MM.1S (cell line): ENCODE results near the gene FBXL17.

ENCODE experiments used
- DNase-seq: peaks from one replicate; pipeline ENCODE4 v3.0.0-alpha.2; 2015
- H2AFZ ChIP-seq: fragments of 300-600 bp; sonication (generic); 2 replicates; pipeline ENCODE4 v1.6.0; 2016; ENCODE audit warnings: antibody characterized with exemption, low read length
- H3F3A ChIP-seq: fragments of 300-600 bp; sonication (generic); 2 replicates; pipeline ENCODE4 v1.6.1; 2016; ENCODE audit warnings: mild to moderate bottlenecking, antibody characterized with exemption, low read length, moderate library complexity, mixed read lengths; ENCODE audit not compliant: insufficient read depth
- H3K27ac ChIP-seq: fragments of 300-600 bp; sonication (generic); 2 replicates; pipeline ENCODE4 v1.5.1; 2016; ENCODE audit warnings: mild to moderate bottlenecking, low read length
- H3K27me3 ChIP-seq: fragments of 300-600 bp; sonication (generic); replicated peaks from 2 replicates; pipeline ENCODE4 v1.6.0; 2016; ENCODE audit warnings: low read length; ENCODE audit not compliant: insufficient read depth
- H3K36me3 ChIP-seq: fragments of 300-600 bp; sonication (generic); replicated peaks from 2 replicates; pipeline ENCODE4 v1.6.1; 2016; ENCODE audit warnings: mild to moderate bottlenecking, low read length, mixed read lengths; ENCODE audit not compliant: insufficient read depth
- H3K4me1 ChIP-seq: fragments of 300-600 bp; sonication (generic); 2 replicates; pipeline ENCODE4 v1.6.1; 2016; ENCODE audit warnings: low read length, mixed read lengths
- H3K4me2 ChIP-seq: fragments of 300-600 bp; sonication (generic); 2 replicates; pipeline ENCODE4 v1.6.0; 2016; ENCODE audit warnings: low read depth, low read length
- H3K4me3 ChIP-seq: fragments of 300-600 bp; sonication (generic); 2 replicates; pipeline ENCODE4 v1.5.1; 2016; ENCODE audit warnings: low read length, mixed read lengths
- H3K79me2 ChIP-seq: fragments of 300-600 bp; sonication (generic); 2 replicates; pipeline ENCODE4 v1.6.1; 2016; ENCODE audit warnings: mixed run types, low read length, mixed read lengths
- H3K9ac ChIP-seq: fragments of 300-600 bp; sonication (generic); 2 replicates; pipeline ENCODE4 v1.6.1; 2016; ENCODE audit warnings: low read length, mixed read lengths
- H3K9me2 ChIP-seq: fragments of 300-600 bp; sonication (generic); replicated peaks from 2 replicates; pipeline ENCODE4 v1.6.1; 2016; ENCODE audit warnings: mild to moderate bottlenecking, low read length, mixed read lengths; ENCODE audit not compliant: insufficient read depth
- H3K9me3 ChIP-seq: fragments of 300-600 bp; sonication (generic); replicated peaks from 2 replicates; pipeline ENCODE4 v1.6.1; 2016; ENCODE audit warnings: mild to moderate bottlenecking, low read length, mixed read lengths; ENCODE audit not compliant: insufficient read depth
- H4K20me1 ChIP-seq: fragments of 300-600 bp; sonication (generic); 2 replicates; pipeline ENCODE4 v1.6.1; 2016; ENCODE audit warnings: mild to moderate bottlenecking, low read length, moderate library complexity, mixed read lengths; ENCODE audit not compliant: insufficient read depth
- CTCF ChIP-seq: fragments of 300-600 bp; sonication (generic); IDR thresholded peaks from 2 replicates; pipeline ENCODE4 v1.5.1; 2016; ENCODE audit warnings: antibody characterized with exemption, low read length, mixed read lengths
- EZH2 ChIP-seq: fragments of 300-600 bp; sonication (generic); optimal IDR thresholded peaks from 2 replicates; pipeline ENCODE3; 2017; ENCODE audit warnings: low read depth, mild to moderate bottlenecking, antibody characterized with exemption, low read length, mixed read lengths
- EZH2phosphoT487 ChIP-seq: fragments of 300-600 bp; sonication (generic); IDR thresholded peaks from 2 replicates; pipeline ENCODE4 v1.6.1; 2018; ENCODE audit warnings: antibody characterized with exemption, low read length

FBXL17 gene

DNA sequence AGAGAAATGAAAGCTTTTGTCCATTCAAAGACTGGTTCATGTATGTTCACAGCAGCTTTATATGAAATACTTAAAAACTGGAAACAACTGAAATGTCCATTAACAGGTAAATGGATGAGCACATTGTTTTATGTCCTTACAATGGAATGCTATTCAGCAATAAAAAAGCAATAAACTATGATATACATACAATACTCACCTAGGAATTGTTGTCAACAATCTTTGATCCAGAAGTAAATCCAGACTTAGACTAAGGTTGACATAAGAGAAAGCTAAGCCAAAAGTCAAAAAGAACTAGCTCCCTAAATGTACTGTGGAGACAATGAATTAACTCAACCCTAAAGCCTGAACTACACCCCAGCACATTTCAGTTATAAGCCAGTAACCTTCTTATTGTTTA lies 54.9 kb downstream of the FBXL17 start:
- no peaks in the 10 kb centered on the region for H3K4me1 ChIP-seq
- no peak overlapping the region for H2AFZ ChIP-seq
- no peak for DNase-seq
- no peaks in the 10 kb centered on the region for H3K9me2 ChIP-seq
- TF ChIP-seq CTCF = no peak
- TF ChIP-seq EZH2 = no peak
- no peak for TF ChIP-seq EZH2phosphoT487
- H3K36me3 ChIP-seq = no peaks in the 10 kb centered on the region
- H3K9me3 ChIP-seq = no peaks in the 10 kb centered on the region
- no peak overlapping the region for H3K4me2 ChIP-seq
- no peaks in the 10 kb centered on the region for H4K20me1 ChIP-seq
- H3F3A ChIP-seq = no peaks in the 10 kb centered on the region
- H3K27me3 ChIP-seq = no peaks in the 10 kb centered on the region
- H3K79me2 ChIP-seq = no peaks in the 10 kb centered on the region
- no peak overlapping the region for H3K4me3 ChIP-seq
- no peak overlapping the region for H3K9ac ChIP-seq
- no peak overlapping the region for H3K27ac ChIP-seq

DNA sequence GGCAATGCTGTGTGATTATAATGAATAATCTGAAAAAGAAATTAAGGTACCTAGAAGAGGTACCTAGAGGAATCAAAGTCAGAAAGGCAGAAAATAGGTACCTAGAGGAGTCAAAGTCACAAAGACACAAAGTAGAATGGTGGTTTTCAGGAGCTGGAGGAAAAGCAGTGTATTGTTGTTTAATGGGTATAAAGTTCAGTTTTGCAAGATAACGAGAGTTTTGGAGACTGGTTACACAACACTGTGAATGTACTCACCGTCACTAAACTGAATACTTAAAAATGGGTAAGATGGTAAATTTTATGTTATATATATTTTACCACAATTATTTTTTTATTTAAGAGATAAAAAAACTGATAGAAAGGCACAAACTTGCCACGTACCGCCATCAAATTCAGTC lies 57.0 kb downstream of the FBXL17 start:
- H3K4me2 ChIP-seq = no peak overlapping the region
- no peaks in the 10 kb centered on the region for H3K9me2 ChIP-seq
- no peak overlapping the region for H3K9ac ChIP-seq
- no peaks in the 10 kb centered on the region for H3F3A ChIP-seq
- no peaks in the 10 kb centered on the region for H3K4me1 ChIP-seq
- no peak overlapping the region for H2AFZ ChIP-seq
- no peaks in the 10 kb centered on the region for H3K9me3 ChIP-seq
- no peaks in the 10 kb centered on the region for H3K79me2 ChIP-seq
- TF ChIP-seq EZH2 = no peak
- TF ChIP-seq CTCF = no peak
- TF ChIP-seq EZH2phosphoT487 = no peak
- H3K27ac ChIP-seq = no peak overlapping the region
- no peaks in the 10 kb centered on the region for H3K36me3 ChIP-seq
- no peak overlapping the region for H3K4me3 ChIP-seq
- no peaks in the 10 kb centered on the region for H3K27me3 ChIP-seq
- H4K20me1 ChIP-seq = no peaks in the 10 kb centered on the region
- no peak for DNase-seq

DNA sequence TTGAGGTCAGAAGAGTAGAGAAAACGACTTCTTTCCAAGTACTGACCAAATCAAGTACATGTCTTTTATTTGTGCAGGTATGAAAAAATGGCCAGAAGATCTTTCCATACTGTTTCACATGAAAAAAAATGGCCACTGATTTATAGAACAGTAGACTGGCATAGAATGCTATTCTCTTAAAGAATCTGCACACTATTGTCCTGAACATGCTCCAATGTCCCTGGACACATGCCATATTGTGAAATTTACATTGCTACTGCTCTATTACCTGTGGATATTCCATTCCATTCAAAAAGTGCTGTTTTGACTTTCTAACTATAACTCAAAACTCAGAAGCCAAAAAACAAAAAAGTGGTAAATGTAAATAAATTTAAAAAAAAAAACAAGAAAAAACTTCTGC lies 60.6 kb downstream of the FBXL17 start:
- no peak overlapping the region for H2AFZ ChIP-seq
- no peaks in the 10 kb centered on the region for H3K36me3 ChIP-seq
- no peak overlapping the region for H3K9ac ChIP-seq
- TF ChIP-seq CTCF = no peak
- no peak for TF ChIP-seq EZH2
- no peak for TF ChIP-seq EZH2phosphoT487
- H3K9me3 ChIP-seq = no peaks in the 10 kb centered on the region
- H3K9me2 ChIP-seq = no peaks in the 10 kb centered on the region
- no peaks in the 10 kb centered on the region for H3K4me1 ChIP-seq
- no peaks in the 10 kb centered on the region for H4K20me1 ChIP-seq
- H3K79me2 ChIP-seq = no peaks in the 10 kb centered on the region
- H3K4me2 ChIP-seq = no peak overlapping the region
- H3K4me3 ChIP-seq = no peak overlapping the region
- no peaks in the 10 kb centered on the region for H3F3A ChIP-seq
- H3K27me3 ChIP-seq = no peaks in the 10 kb centered on the region
- no peak for DNase-seq
- H3K27ac ChIP-seq = no peak overlapping the region
